CD4-positive, alpha-beta T cell (primary cell): ENCODE results near the gene TAAR2. TPM values are rescaled to one million over a fixed set of nuclear protein-coding genes. Genes with fewer than 3 reads are reported as not detected.

Source experiments
- ATAC-seq: fragments of 200-7000 bp; cut with Tn5 transposase; one replicate; pipeline ENCODE4 v1.10.0; 2022; ENCODE audit warnings: mild to moderate bottlenecking; ENCODE audit not compliant: poor library complexity
- CTCF ChIA-PET: fragments of 350-600 bp; sonication (Branson Sonifier 250); formaldehyde crosslinking; loops from one replicate; lab custom pipeline; 2021; ENCODE audit warnings: antibody characterized with exemption, inconsistent platforms; lab: Charles Lee
- POLR2A ChIA-PET: fragments of 350-600 bp; sonication (Branson Sonifier 250); formaldehyde crosslinking; loops from one replicate; lab custom pipeline; 2021; ENCODE audit warnings: antibody characterized with exemption, inconsistent platforms; lab: Charles Lee
- DNase-seq, 14 experiments: peaks; one replicate each; pipeline ENCODE4 v3.0.0-alpha.2; 2013 to 2020; ENCODE audit warnings: mixed read lengths in 2 of 14
- H3K27ac ChIP-seq, 2 donors: one replicate each; pipeline versions ENCODE4 v1.5.1 to v1.7.0; 2013; ENCODE audit warnings: low read length in 2 of 2, low read depth in 1 of 2, mild to moderate bottlenecking in 1 of 2
- H3K27me3 ChIP-seq, 2 experiments: 1 replicate in 1 of 2; 2 replicates in 1 of 2; pipeline versions ENCODE4 v1.6.1 to v1.7.0; 2013; ENCODE audit warnings: low read length in 2 of 2, control low read depth in 1 of 2, mild to moderate bottlenecking in 1 of 2, moderate library complexity in 1 of 2; ENCODE audit not compliant: insufficient read depth in 2 of 2, control insufficient read depth in 1 of 2
- H3K36me3 ChIP-seq: one replicate; pipeline ENCODE4 v1.6.1; 2013; ENCODE audit warnings: low read length, control low read depth; ENCODE audit not compliant: insufficient read depth
- H3K4me1 ChIP-seq: one replicate; pipeline ENCODE4 v1.6.1; 2013; ENCODE audit warnings: low read length, control low read depth; ENCODE audit not compliant: insufficient read depth
- H3K4me3 ChIP-seq: one replicate; pipeline ENCODE4 v1.5.1; 2013; ENCODE audit warnings: mild to moderate bottlenecking, low read length, moderate library complexity
- H3K9me3 ChIP-seq, 2 experiments: 1 replicate in 1 of 2; 2 replicates in 1 of 2; pipeline versions ENCODE4 v1.6.1 to v1.7.0; 2013; ENCODE audit warnings: low read length in 2 of 2, mild to moderate bottlenecking in 2 of 2, control low read depth in 1 of 2, moderate library complexity in 1 of 2; ENCODE audit not compliant: control insufficient read depth in 1 of 2, insufficient read depth in 1 of 2
- H3K27ac Mint-ChIP-seq: one replicate; pipeline ENCODE4 v1.8.0; 2020; ENCODE audit warnings: mixed read lengths
- H3K27me3 Mint-ChIP-seq: one replicate; pipeline ENCODE4 v1.8.0; 2021; ENCODE audit warnings: mixed read lengths
- H3K36me3 Mint-ChIP-seq: one replicate; pipeline ENCODE4 v1.8.0; 2021; ENCODE audit warnings: low read depth, mixed read lengths
- H3K4me1 Mint-ChIP-seq: one replicate; pipeline ENCODE4 v1.8.0; 2021; ENCODE audit warnings: low read depth, mixed read lengths
- H3K4me3 Mint-ChIP-seq: one replicate; pipeline ENCODE4 v1.8.0; 2020; ENCODE audit warnings: mild to moderate bottlenecking, mixed read lengths
- H3K9me3 Mint-ChIP-seq: one replicate; pipeline ENCODE4 v1.8.0; 2020; ENCODE audit warnings: mixed read lengths
- CTCF ChIP-seq: fragments of 200-600 bp; IDR thresholded peaks from one replicate; pipeline ENCODE4 v1.8.0; 2022; ENCODE audit warnings: antibody characterized with exemption, mild to moderate bottlenecking
- intact Hi-C, 2 experiments: fragments of 100-400 bp; cut with DNase I in 1 of 2; cut with micrococcal nuclease in 1 of 2; formaldehyde crosslinking; loops; one replicate each; pipeline versions ENCODE4 v1.15.1 to v1.9.0; 2023 to 2025; cut with DNase I, micrococcal nuclease
- total RNA-seq, 174 experiments: library from RNA in 2 of 174; stranded (reverse) in 2 of 174; gene quantifications; one replicate each; pipeline ENCODE4 v1.2.3 and lab custom pipeline; 2021 to 2026

The TAAR2 gene
- total RNA-seq, 2 experiments from 2014 or later: not detected

GRCh38 chr6:132663661-132664060 is 39.6 kb upstream of the TAAR2 start:
- H3K27ac ChIP-seq: no peak overlapping the region
- POLR2A ChIA-PET: no interaction called here
- H3K4me3 ChIP-seq: no peak overlapping the region
- H3K4me1 ChIP-seq: no peaks in the 10 kb centered on the region
- intact Hi-C loops: loop anchor here in 1 of 2 experiments (10.0 kb wide), 2 partner anchors 161 to 381 kb away; no protein-coding TSS in a partner anchor
- H3K27me3 Mint-ChIP-seq: no peaks in the 10 kb centered on the region
- TF ChIP-seq CTCF: no peak
- H3K9me3 Mint-ChIP-seq: no peaks in the 10 kb centered on the region
- H3K27me3 ChIP-seq: no peaks in the 10 kb centered on the region
- no peaks in the 10 kb centered on the region for H3K36me3 Mint-ChIP-seq
- no peaks in the 10 kb centered on the region for H3K9me3 ChIP-seq
- H3K27ac Mint-ChIP-seq: no peak overlapping the region
- DNase-seq: no peak
- H3K36me3 ChIP-seq: no peaks in the 10 kb centered on the region
- no peak overlapping the region for H3K4me3 Mint-ChIP-seq
- ATAC-seq: no peak
- no peaks in the 10 kb centered on the region for H3K4me1 Mint-ChIP-seq
- CTCF ChIA-PET: no interaction called here

- Histone ChIP-seq H3K9me3 (no peaks in the 10 kb centered on the region), H3K4me1 (no peaks in the 10 kb centered on the region), H3K4me3 (no peak overlapping the region), H3K27ac (no peak overlapping the region), H3K36me3 (no peaks in the 10 kb centered on the region), H3K27me3 (no peaks in the 10 kb centered on the region)
- intact Hi-C loops: loop anchor here in 1 of 2 experiments (10.0 kb wide), 2 partner anchors 163 to 383 kb away; no protein-coding TSS in a partner anchor
- ATAC-seq: no peak
- DNase-seq: no peak
- no peaks in the 10 kb centered on the region for H3K36me3 Mint-ChIP-seq
- TF ChIP-seq CTCF: no peak
- no peaks in the 10 kb centered on the region for H3K27me3 Mint-ChIP-seq
- no peak overlapping the region for H3K27ac Mint-ChIP-seq
- H3K9me3 Mint-ChIP-seq: no peaks in the 10 kb centered on the region
- no peak overlapping the region for H3K4me3 Mint-ChIP-seq
- no peaks in the 10 kb centered on the region for H3K4me1 Mint-ChIP-seq
- POLR2A ChIA-PET: no interaction called here
- CTCF ChIA-PET: no interaction called here
Measured at GRCh38 chr6:132661906-132662305, 37.8 kb upstream of the TAAR2 start.

- Histone ChIP-seq H3K27ac (no peak within 1 kb of the TSS), H3K9me3 (no peaks in the 10 kb centered on the region), H3K4me1 (no peaks in the 10 kb centered on the region), H3K4me3 (no peak within 1 kb of the TSS), H3K36me3 (no peaks in the 10 kb centered on the region), H3K27me3 (no peaks in the 10 kb centered on the region)
- Mint-ChIP-seq H3K4me1 (no peaks in the 10 kb centered on the region), H3K36me3 (no peaks in the 10 kb centered on the region), H3K9me3 (no peaks in the 10 kb centered on the region), H3K27ac (no peak within 1 kb of the TSS), H3K4me3 (no peak within 1 kb of the TSS), H3K27me3 (no peaks in the 10 kb centered on the region)
- no peak for DNase-seq
- no peak for ATAC-seq
- intact Hi-C loops: no loop called here
- CTCF ChIA-PET: interaction anchor here (0.6 kb wide), 1 partner anchor 507 kb away, joined by 3 read pairs; no protein-coding TSS in a partner anchor
- no peak for TF ChIP-seq CTCF
- POLR2A ChIA-PET: no interaction called here
Measured at GRCh38 chr6:132659082-132659481, 35.0 kb upstream of the TAAR2 start, which contains the start of gene TAAR1. TSS of gene TAAR1 (minus strand) at chr6:132659182. CDS start at chr6:132646003, 13,179 bp downstream.
